Stimulated activated CD8-positive, alpha-beta memory T cell treated with anti-CD3 and anti-CD28 coated beads, Interleukin-15, amount 100 ng/mL, for 48 hours (primary cell): ENCODE data around the gene KRTAP13-2.

ENCODE experiments used
- DNase-seq, 2 donors: peaks; one replicate each; pipeline ENCODE4 v3.0.0-alpha.2; 2020; ENCODE audit warnings: low read depth in 2 of 2

KRTAP13-2 gene

GRCh38 chr21:30372139-30372770, at the start of gene KRTAP13-2:
TSS of gene KRTAP13-2 (minus strand) at chr21:30372271. CDS start at chr21:30372213, 58 bp downstream.
- DNase-seq: no peak

GRCh38 chr21:30415993-30416392, 43.9 kb upstream of the KRTAP13-2 start:
- DNase-seq: no peak

- DNase-seq: no peak
Measured at GRCh38 chr21:30408782-30409494, 36.9 kb upstream of the KRTAP13-2 start.

DNA sequence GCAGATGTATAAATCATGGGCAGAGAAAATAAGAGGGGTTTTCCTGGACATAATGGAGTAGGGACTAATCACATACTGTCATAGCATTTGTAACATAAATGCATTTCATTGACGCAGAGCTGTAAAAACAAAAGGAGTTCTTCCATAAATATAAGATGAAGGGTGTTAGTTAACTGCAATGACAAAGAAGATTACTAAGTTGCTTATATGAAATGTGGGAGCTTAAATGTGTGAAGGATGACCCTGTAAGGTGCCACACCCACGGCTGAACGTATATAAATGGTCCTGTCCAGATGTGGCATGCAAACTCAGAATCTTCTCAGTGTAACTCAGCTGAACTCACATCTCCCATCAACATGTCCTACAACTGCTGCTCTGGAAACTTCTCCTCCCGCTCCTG, 23.7 kb upstream of the KRTAP13-2 start, which contains the start of gene KRTAP13-1:
Gene KRTAP13-1, plus strand, starts transcription at position 301 of the 400 bp plus-strand sequence. Its CDS starts 56 bp downstream, at position 357.
- no peak for DNase-seq

DNA sequence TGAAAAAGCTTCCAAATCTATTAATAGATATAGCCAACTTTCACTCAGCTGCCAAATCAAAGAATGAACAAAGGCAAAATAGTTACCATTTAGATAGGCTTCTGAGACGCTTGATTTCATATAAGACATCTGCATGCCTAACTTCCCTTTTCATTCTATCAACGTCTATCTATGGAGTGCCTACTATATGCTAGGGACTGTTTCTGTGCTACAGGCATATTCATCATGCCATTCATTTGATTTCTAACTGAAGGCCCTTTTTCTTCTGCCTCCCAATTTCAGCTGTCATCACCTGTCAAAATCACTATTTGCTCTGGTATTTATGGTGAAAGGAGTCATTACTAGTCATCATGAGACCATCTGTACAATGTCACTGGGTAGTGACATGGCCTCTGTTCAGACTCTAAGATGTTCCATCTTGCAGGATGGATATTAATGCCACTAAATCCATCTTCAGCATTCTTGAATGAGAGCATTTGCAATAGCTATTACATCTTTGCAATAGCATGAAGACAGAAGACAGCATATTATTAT, 19.5 kb upstream of the KRTAP13-2 start:
- DNase-seq: no peak

DNA sequence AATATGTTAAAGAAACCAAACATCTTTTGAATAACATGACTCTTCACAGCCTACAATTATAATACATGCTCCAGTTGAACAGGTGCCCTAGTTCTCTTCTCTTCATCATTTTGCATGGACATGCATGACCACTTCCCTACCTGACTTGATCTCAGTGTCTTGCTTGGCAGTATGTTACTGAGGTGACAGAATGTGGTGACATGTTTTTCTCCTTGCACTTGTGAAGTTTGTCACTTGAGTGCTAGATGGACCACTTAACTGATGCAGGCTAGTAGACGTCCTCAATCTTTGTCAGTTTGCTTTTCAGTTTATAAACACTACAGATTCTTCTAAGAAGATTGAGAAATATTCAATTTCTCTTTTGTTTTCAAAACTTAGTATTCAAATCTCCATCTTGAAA, 10.1 kb upstream of the KRTAP13-2 start:
- no peak for DNase-seq

DNA sequence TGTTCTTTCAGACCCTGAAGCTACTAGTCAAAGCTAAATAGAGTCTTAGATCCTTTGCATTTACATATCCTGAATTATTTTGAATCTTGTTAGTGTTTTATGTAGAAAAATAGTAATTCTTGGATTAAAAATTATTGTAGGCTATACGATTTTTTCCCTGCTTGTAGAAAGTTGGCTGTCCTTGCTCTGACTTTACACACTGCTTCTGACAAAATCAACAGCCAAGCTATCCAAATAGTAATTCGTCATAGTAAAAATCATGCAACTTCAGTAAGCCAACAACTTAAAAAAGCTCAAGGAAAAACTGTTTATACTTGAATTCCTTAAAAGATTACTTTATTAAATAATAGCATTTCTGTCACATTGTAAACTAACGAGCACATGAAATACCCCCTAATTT, 16.2 kb downstream of the KRTAP13-2 start:
- no peak for DNase-seq

DNA sequence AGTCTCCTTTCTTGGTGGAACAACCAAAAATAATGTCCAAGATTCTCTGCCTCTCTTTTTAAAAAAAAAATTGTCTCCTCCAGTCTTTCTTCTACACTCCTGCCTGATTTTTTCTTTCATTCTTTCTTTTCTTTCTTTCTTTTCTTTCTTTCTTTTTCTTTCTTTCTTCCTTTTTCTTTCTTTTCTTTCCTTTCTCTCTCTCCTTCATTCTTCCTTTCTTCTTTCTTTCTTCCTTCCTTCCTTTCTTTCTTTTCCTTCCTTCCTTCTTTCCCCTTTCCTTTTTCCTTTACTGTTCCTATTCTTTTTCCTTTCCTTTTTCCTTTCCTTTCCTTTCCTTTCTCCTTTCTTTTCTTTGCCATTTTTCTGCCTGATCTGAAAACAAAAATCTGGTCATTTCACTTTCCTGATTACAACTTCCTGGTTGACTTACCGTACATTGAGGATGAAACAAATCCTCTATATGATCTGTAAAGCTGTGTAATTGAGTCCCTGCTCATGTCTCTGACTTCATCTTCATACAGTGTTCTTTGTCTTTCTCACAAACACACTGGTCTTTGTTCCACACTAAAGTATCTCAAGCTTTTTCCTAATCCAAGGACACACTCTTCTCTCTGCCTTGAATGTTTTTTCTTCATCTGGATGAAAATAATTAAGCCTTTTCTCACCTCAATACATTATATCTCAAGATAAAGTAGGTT, 17.6 kb downstream of the KRTAP13-2 start:
- DNase-seq: no peak

DNA sequence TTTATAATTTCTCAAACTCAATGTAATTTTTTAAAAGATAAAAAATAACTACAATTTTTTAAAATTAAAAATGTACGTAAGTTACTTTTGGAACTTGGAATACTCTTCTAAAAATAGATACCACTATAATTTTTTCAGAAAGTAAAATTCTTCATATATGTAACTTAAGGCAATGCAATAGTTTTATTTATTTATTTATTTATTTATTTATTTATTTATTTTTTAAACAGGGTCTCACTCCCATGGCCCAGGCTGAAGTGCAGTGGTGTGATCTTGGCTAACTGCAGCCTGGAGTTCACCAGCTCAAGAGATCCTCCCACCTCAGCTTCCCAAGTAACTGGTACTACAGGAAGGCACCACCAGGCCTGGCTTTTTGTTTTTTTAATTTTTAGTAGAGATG, 20.5 kb downstream of the KRTAP13-2 start:
- DNase-seq: no peak

- no peak for DNase-seq
Measured at GRCh38 chr21:30349572-30349971, 22.5 kb downstream of the KRTAP13-2 start.

GRCh38 chr21:30348506-30348905, 23.6 kb downstream of the KRTAP13-2 start, which contains the start of gene KRTAP23-1:
TSS of gene KRTAP23-1 (minus strand) at chr21:30348606. CDS start at chr21:30348606, 0 bp downstream.
- no peak for DNase-seq

DNA sequence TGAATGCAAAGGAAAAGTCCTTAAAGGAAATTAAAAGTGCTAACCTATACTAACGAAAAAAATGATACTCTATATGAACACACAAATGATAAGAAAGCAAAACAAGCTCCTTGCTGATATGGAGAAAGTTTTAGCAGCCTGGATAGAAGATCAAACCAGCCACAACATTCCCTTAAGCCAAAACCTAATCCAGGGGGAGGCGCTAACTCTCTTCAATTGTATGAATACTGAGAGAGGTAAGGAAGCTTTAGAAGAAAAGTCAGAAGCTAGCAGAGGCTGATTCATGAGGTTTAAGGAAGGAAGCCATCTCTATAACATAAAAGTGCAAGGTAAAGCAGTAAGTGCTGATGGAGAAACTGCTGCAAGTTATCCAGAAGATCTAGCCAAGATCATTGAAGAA, 27.1 kb downstream of the KRTAP13-2 start:
- DNase-seq: no peak

- no peak for DNase-seq
Measured at GRCh38 chr21:30340714-30341573, 31.1 kb downstream of the KRTAP13-2 start.

GRCh38 chr21:30338717-30339116, 33.4 kb downstream of the KRTAP13-2 start:
- no peak for DNase-seq

GRCh38 chr21:30337772-30338171, 34.3 kb downstream of the KRTAP13-2 start:
- no peak for DNase-seq

DNA sequence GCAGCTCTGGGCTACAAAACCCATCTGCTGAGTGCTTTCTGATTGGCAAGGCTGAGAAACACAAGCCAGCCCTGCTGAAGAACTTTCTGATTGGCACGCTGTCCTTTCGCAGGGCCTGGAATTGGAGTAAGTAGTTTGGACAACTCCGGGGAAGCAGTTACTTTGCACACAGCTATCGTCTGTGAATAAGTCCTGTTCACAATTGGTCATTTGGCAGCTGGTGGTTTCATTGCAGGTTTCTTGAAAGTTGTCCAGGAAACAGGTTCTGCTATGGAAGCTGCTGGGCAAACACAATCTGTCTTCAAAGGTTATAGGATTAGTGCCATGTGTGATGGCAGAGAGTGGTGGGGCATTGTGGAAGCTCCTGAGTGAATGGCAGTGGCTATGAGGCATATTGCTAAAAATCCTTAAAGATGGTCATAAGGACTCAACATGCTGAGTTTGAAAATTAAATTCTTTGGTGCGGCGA, 34.8 kb downstream of the KRTAP13-2 start, which contains the start of gene KRTAP27-1:
Gene KRTAP27-1, minus strand, starts transcription at position 419 of the 469 bp plus-strand sequence. Its CDS starts 26 bp downstream, at position 393.
- no peak for DNase-seq

DNA sequence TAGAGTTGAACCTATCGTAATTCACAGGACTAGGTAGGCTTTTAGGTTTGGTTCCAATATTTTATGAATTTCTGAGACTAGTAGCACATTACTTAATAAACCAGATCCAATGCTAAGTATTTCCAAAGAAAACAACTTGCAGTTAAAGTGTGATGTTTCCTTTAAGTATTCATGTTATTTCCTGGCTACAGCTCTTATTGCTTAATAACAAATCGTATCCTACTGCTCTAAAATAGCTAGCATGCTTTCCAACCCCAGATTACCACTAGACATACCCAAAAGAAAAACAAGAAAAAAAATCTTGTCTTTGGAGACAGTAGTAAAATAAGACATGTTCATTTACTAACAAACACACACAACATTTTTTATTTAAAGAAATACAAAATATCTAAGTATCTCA, 35.5 kb downstream of the KRTAP13-2 start:
- DNase-seq: no peak

DNA sequence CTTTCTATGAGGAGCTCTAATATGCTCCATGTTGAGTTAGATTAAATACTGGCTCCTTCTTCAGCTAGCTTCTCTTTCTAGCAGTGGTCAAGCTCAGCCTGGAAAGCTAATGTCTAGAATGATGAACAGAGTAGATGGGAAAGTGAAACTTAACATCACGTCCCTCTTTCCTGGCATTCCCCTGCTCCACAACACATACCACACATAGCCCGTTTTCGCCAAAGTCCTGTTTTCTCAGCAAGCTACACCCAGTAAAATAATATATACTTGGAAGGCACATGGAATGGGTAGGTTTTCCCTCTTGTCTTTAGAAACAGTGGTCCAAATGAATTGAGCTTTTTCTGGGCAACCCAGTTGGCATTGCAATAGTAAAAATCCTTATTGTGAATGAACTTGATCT, 38.3 kb downstream of the KRTAP13-2 start:
- DNase-seq: no peak

- no peak for DNase-seq
Measured at GRCh38 chr21:30332681-30333080, 39.4 kb downstream of the KRTAP13-2 start.

- DNase-seq: no peak
Measured at GRCh38 chr21:30329203-30329875, 42.7 kb downstream of the KRTAP13-2 start.

- DNase-seq: no peak
Measured at GRCh38 chr21:30326390-30326789, 45.7 kb downstream of the KRTAP13-2 start.
